Measurements from ENCODE around the gene MFSD6L. TPM values are rescaled to one million over a fixed set of nuclear protein-coding genes. Genes with fewer than 3 reads are reported as not detected.

The MFSD6L gene
- total and polyA plus RNA-seq, 2 of the 13 experiments (the other 11 are each of a cell fraction or from before 2014, with no cell fraction given) = not detected

DNA sequence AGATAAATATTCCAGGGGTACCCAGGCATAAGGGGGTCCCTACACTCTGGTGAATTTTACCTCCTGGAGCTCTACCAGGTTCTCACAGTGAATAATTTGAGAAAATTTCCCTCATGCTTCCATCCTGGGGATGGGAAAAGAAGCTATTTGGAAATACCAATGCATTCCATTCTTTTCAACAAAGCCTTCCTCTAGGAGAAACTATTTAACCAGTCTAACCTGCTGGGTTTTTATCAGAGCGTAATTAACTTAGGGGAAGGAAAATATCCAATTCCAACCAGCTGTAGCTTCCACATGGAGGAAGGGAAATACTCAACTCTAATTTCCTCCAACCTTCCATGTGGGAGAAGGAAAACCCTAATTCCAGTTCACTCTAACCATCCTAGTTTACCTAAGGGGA lies 17.0 kb downstream of the MFSD6L start:
- FAIRE-seq (no peak), ATAC-seq (no peak), DNase-seq (ENCODE audit: low spot score) (no peak)
- no TSS peak for BruUV-seq (replicated peaks)
- POLR2A ChIA-PET = no interaction called here
- Histone ChIP-seq H3K4me2 (ENCODE audit: low read depth, low read length) (no peak overlapping the region), H3K27me3 (ENCODE audit: control insufficient read depth in 1 of 2, insufficient read depth in 2 of 2, low read length in 2 of 2) (peaks cover 1 to 23% of the 10 kb centered on the region in 2 experiments; a peak in 2 of 5 replicates), H3K4me3 (replicated peaks in 1 of 3; ENCODE audit: insufficient read depth in 1 of 3, low read depth in 2 of 3, low read length in 3 of 3) (no peak overlapping the region), H2AFZ (ENCODE audit: low read length) (no peak overlapping the region), H4K20me1 (ENCODE audit: insufficient read depth, low read length) (no peaks in the 10 kb centered on the region), H3K9me3 (ENCODE audit: low read length) (no peaks in the 10 kb centered on the region), H3K27ac (ENCODE audit: extremely low read length, insufficient read depth, low read length) (no peak overlapping the region), H3K36me3 (replicated peaks in 1 of 2; ENCODE audit: control insufficient read depth in 1 of 2, insufficient read depth in 2 of 2, low read length in 2 of 2) (no peaks in the 10 kb centered on the region), H3K79me2 (ENCODE audit: insufficient read depth, low read length) (no peaks in the 10 kb centered on the region), H3K9ac (ENCODE audit: insufficient read depth, low read depth, low read length) (no peak overlapping the region), H3K4me1 (ENCODE audit: insufficient read depth, low read length) (no peaks in the 10 kb centered on the region)
- CTCF ChIA-PET (ENCODE audit: low intra/inter-chr PET ratio, low total read pairs) = no interaction called here
- intact Hi-C loops (cut with micrococcal nuclease; ENCODE audit: unreplicated experiment) (no loop called here), in situ Hi-C loops (cut with HindIII; ENCODE audit: extremely low pct_ligation_motif_present, low pct_unique_long_range_greater_than_20kb) (no loop called here)
- TF ChIP-seq MATR3 (CRISPR knock-in tag; IDR thresholded peaks at IDR 0.05) (no peak), ZNF160 (CRISPR knock-in tag; IDR thresholded peaks at IDR 0.05) (no peak), SRF (IDR thresholded peaks at IDR 0.05; ENCODE audit: low read depth, low read length) (no peak), MXD4 (CRISPR knock-in tag; IDR thresholded peaks at IDR 0.05) (no peak), WIZ (CRISPR knock-in tag; IDR thresholded peaks at IDR 0.05) (no peak), ZNF180 (CRISPR knock-in tag; IDR thresholded peaks at IDR 0.05; ENCODE audit: borderline replicate concordance, low read depth) (no peak), ZC3H4 (CRISPR knock-in tag; IDR thresholded peaks at IDR 0.05; ENCODE audit: borderline replicate concordance) (no peak)
- TF ChIP-seq, protein P1, sequence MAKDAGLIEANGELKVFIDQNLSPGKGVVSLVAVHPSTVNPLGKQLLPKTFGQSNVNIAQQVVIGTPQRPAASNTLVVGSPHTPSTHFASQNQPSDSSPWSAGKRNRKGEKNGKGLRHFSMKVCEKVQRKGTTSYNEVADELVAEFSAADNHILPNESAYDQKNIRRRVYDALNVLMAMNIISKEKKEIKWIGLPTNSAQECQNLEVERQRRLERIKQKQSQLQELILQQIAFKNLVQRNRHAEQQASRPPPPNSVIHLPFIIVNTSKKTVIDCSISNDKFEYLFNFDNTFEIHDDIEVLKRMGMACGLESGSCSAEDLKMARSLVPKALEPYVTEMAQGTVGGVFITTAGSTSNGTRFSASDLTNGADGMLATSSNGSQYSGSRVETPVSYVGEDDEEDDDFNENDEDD (CRISPR knock-in tag; IDR thresholded peaks at IDR 0.05; ENCODE audit: borderline replicate concordance) = no peak
- TF ChIP-seq, protein P2, sequence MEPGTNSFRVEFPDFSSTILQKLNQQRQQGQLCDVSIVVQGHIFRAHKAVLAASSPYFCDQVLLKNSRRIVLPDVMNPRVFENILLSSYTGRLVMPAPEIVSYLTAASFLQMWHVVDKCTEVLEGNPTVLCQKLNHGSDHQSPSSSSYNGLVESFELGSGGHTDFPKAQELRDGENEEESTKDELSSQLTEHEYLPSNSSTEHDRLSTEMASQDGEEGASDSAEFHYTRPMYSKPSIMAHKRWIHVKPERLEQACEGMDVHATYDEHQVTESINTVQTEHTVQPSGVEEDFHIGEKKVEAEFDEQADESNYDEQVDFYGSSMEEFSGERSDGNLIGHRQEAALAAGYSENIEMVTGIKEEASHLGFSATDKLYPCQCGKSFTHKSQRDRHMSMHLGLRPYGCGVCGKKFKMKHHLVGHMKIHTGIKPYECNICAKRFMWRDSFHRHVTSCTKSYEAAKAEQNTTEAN (CRISPR knock-in tag; conservative IDR thresholded peaks at IDR 0.05) = no peak
- 8% methylated on average over 1 of the region's 1 CpG for WGBS (ENCODE audit: low lambda C conversion rate)
